K562 (cell line): Measurements from ENCODE around the gene ANK3. TPM values are rescaled to one million over a fixed set of nuclear protein-coding genes. Genes with fewer than 3 reads are reported as not detected.

Experiments used
- ATAC-seq: fragments of 200-7000 bp; cut with Tn5 transposase; 3 replicates; pipeline ENCODE4 v1.9.1; 2020; ENCODE audit warnings: moderate library complexity
- BruUV-seq: library from RNA; stranded (reverse); fragments of 400-500 nt; replicated peaks from 2 replicates; lab custom pipeline; 2021; lab: Mats Ljungman, UMichigan
- CTCF ChIA-PET: fragments of 300-600 bp; formaldehyde crosslinking; extraction: SDS; loops from one replicate; lab custom pipeline; 2021; ENCODE audit warnings: low intra/inter-chr PET ratio; lab: Yijun Ruan, JAX
- POLR2A ChIA-PET: fragments of 300-600, 350-650 bp; sonication (Branson Sonifier 250); formaldehyde crosslinking; extraction: SDS; loops from one replicate; lab custom pipeline; 2021; ENCODE audit warnings: antibody characterized with exemption, inconsistent platforms; lab: Yijun Ruan, JAX
- DNase-seq, 4 experiments: peaks; one replicate each; pipeline versions ENCODE4 v3.0.0 to v3.0.0-alpha.2; 2011 to 2018; ENCODE audit warnings: low spot score in 3 of 4, mixed read lengths in 3 of 4; ENCODE audit errors: extremely low read depth in 1 of 4
- FAIRE-seq: peaks from 2 replicates; lab custom pipeline; 2011; peaks lifted over from hg19 to GRCh38; lab: Jason Lieb, UNC
- H2AFZ ChIP-seq: 2 replicates; pipeline ENCODE4 v1.6.0; 2011; ENCODE audit warnings: low read depth, low read length, control low read depth, inconsistent platforms
- H3K27ac ChIP-seq: fragments of 200-600 bp; 3 replicates; pipeline ENCODE4 v1.8.0; 2011; ENCODE audit warnings: low read depth, mild to moderate bottlenecking, control low read depth, inconsistent platforms, low read length, moderate library complexity, mixed read lengths; ENCODE audit errors: extremely low read depth
- H3K27me3 ChIP-seq, 2 experiments: fragments of 300-600 bp in 1 of 2; 2 replicates in 1 of 2; 3 replicates in 1 of 2; pipeline versions ENCODE4 v1.6.0 to v1.8.0; 2011; ENCODE audit warnings: inconsistent platforms in 2 of 2, low read length in 2 of 2, mild to moderate bottlenecking in 1 of 2, mixed read lengths in 1 of 2, moderate library complexity in 1 of 2; ENCODE audit not compliant: control insufficient read depth in 2 of 2, insufficient read depth in 2 of 2
- H3K36me3 ChIP-seq: fragments of 300-600 bp; 3 replicates; pipeline ENCODE4 v1.8.0; 2011; ENCODE audit warnings: mild to moderate bottlenecking, low read length, inconsistent platforms; ENCODE audit not compliant: control insufficient read depth, insufficient read depth
- H3K4me1 ChIP-seq, 2 experiments: fragments of 200-600 bp in 1 of 2; replicated peaks in 1 of 2; 2 replicates in 1 of 2; 3 replicates in 1 of 2; pipeline versions ENCODE4 v1.5.1 to v1.8.0; 2011; ENCODE audit warnings: inconsistent platforms in 2 of 2, low read length in 2 of 2, mild to moderate bottlenecking in 1 of 2, mixed read lengths in 1 of 2, moderate library complexity in 1 of 2; ENCODE audit not compliant: control insufficient read depth in 2 of 2, insufficient read depth in 2 of 2
- H3K4me2 ChIP-seq: 2 replicates; pipeline ENCODE4 v1.6.1; 2011; ENCODE audit warnings: low read length, control low read depth, inconsistent platforms, mixed read lengths; ENCODE audit not compliant: insufficient read depth
- H3K4me3 ChIP-seq: fragments of 200-600 bp; sonication (generic), shearing (Covaris generic); 2 replicates; pipeline ENCODE4 v1.5.1; 2016; ENCODE audit warnings: control low read depth, inconsistent platforms
- H3K79me2 ChIP-seq: fragments of 200-600 bp; 3 replicates; pipeline ENCODE4 v1.8.0; 2011; ENCODE audit warnings: low read length, inconsistent platforms; ENCODE audit not compliant: control insufficient read depth, insufficient read depth
- H3K9ac ChIP-seq, 2 experiments: 2 replicates each; pipeline versions ENCODE4 v1.6.0 to v1.6.1; 2011; ENCODE audit warnings: low read depth in 2 of 2, low read length in 2 of 2, control low read depth in 1 of 2, inconsistent platforms in 1 of 2, mild to moderate bottlenecking in 1 of 2, mixed read lengths in 1 of 2; ENCODE audit not compliant: insufficient read depth in 1 of 2
- H3K9me1 ChIP-seq: one replicate; pipeline ENCODE4 v1.6.0; 2011; ENCODE audit warnings: inconsistent platforms, mild to moderate bottlenecking, low read length, moderate library complexity; ENCODE audit not compliant: control insufficient read depth, insufficient read depth
- H3K9me3 ChIP-seq: replicated peaks from 2 replicates; pipeline ENCODE4 v1.5.1; 2011; ENCODE audit warnings: low read depth, low read length, inconsistent platforms; ENCODE audit not compliant: control insufficient read depth, insufficient read depth
- H4K20me1 ChIP-seq: replicated peaks from 2 replicates; pipeline ENCODE4 v1.6.1; 2011; ENCODE audit warnings: low read length, inconsistent platforms, mixed read lengths; ENCODE audit not compliant: control insufficient read depth, insufficient read depth
- DMBX1 ChIP-seq: fragments of 250-450 bp; sonication (Bioruptor Pico); IDR thresholded peaks from 2 replicates; pipeline ENCODE4 v1.8.0; 2022; ENCODE audit warnings: inconsistent platforms, mild to moderate bottlenecking, moderate library complexity, borderline replicate concordance
- E2F4 ChIP-seq: sonication (generic); formaldehyde crosslinking; IDR thresholded peaks from 2 replicates; pipeline ENCODE4 v1.8.0; 2022; ENCODE audit warnings: mild to moderate bottlenecking, low read depth, missing genetic modification reagents
- EP300 ChIP-seq: IDR thresholded peaks from 2 replicates; pipeline ENCODE4 v1.6.1; 2012; ENCODE audit warnings: low read length, improper control_type of control experiment
- HDAC3 ChIP-seq: fragments of 450-650 bp; IDR thresholded peaks from 2 replicates; pipeline ENCODE4 v1.6.1; 2018; ENCODE audit warnings: borderline replicate concordance, mild to moderate bottlenecking, moderate library complexity; ENCODE audit not compliant: partially characterized antibody
- JUND ChIP-seq, 2 experiments: IDR thresholded peaks; 2 replicates in 1 of 2; 3 replicates in 1 of 2; pipeline ENCODE4 v1.6.1; 2011; ENCODE audit warnings: borderline replicate concordance in 2 of 2, low read depth in 2 of 2, low read length in 2 of 2, improper control_type of control experiment in 1 of 2, missing biosample characterization in 1 of 2, missing genetic modification characterization in 1 of 2, missing genetic modification reagents in 1 of 2
- NFYB ChIP-seq: IDR thresholded peaks from 2 replicates; pipeline ENCODE4 v1.6.1; 2011; ENCODE audit warnings: mild to moderate bottlenecking, moderate library complexity; ENCODE audit not compliant: insufficient read length; ENCODE audit errors: extremely low read depth
- SMARCA5 ChIP-seq: fragments of 450-650 bp; IDR thresholded peaks from 2 replicates; pipeline ENCODE4 v1.6.1; 2016
- ZBTB8A ChIP-seq: fragments of 450-650 bp; IDR thresholded peaks from 2 replicates; pipeline ENCODE4 v1.6.1; 2018; ENCODE audit warnings: mild to moderate bottlenecking, moderate library complexity; ENCODE audit not compliant: partially characterized antibody
- ZKSCAN1 ChIP-seq: fragments of 150-350 bp; IDR thresholded peaks from 2 replicates; pipeline ENCODE4 v1.6.1; 2016; ENCODE audit warnings: low read depth, low read length
- ZNF3 ChIP-seq: fragments of 250-450 bp; sonication (Bioruptor Pico); IDR thresholded peaks from 2 replicates; pipeline ENCODE4 v1.5.0; 2021; ENCODE audit warnings: mild to moderate bottlenecking, moderate library complexity
- ZNF407 ChIP-seq: fragments of 450-650 bp; IDR thresholded peaks from 2 replicates; pipeline ENCODE4 v1.6.1; 2016; ENCODE audit warnings: low read depth
- ZNF740 ChIP-seq, 3 experiments: fragments of 200-800 bp in 1 of 3; sonication (Bioruptor generic) in 1 of 3; sonication (generic) in 1 of 3; formaldehyde crosslinking in 1 of 3; IDR thresholded peaks; 2 replicates each; pipeline versions ENCODE4 v1.6.1 to v1.8.0; 2016 to 2022; ENCODE audit warnings: mild to moderate bottlenecking in 2 of 3, missing compliant biosample characterization in 2 of 3, missing genetic modification characterization in 2 of 3, missing genetic modification reagents in 1 of 3
- WGBS: fragments of 100-300 bp; shearing (Covaris generic); methylation state at CpG from one replicate; pipeline ENCODE4 v1.1.6; 2016; ENCODE audit warnings: low coverage, mixed read lengths; ENCODE audit not compliant: insufficient coverage; ENCODE audit errors: missing lambda C conversion rate; 5-methylcytosine and 5-hydroxymethylcytosine counted together
- in situ Hi-C: fragments of 300-500 bp; cut with MboI; formaldehyde crosslinking; loops from 4 replicates; pipeline ENCODE4 v1.15.0; 2018; ENCODE audit warnings: inconsistent platforms, mixed read lengths
- intact Hi-C: fragments of 100-400 bp; cut with micrococcal nuclease; formaldehyde crosslinking; loops from 2 replicates; pipeline ENCODE4 v1.14.2; 2022
- polyA plus RNA-seq, 8 experiments: library from polyadenylated mRNA; depleted of rRNA in 4 of 8; stranded (reverse) in 5 of 8; unstranded in 3 of 8; fragments of >200 nt; fragmentation: Nextera tagmentation in 2 of 8; fragmentation: Illumina TruSeq in 1 of 8; extraction: Ambion mirVana in 2 of 8; extraction: Trizol in 1 of 8; gene quantifications; 2 replicates each; pipeline versions ENCODE4 v1.2.1 to v1.2.3, GENCODE V29; 2011 to 2014; ENCODE audit warnings: inconsistent platforms in 1 of 8, missing spikeins in 1 of 8
- total RNA-seq, 7 experiments: library from RNA; depleted of rRNA in 6 of 7; stranded (reverse); fragments of >200 nt in 6 of 7; fragmentation: Illumina TruSeq in 2 of 7; extraction: Trizol in 2 of 7; gene quantifications; 2 replicates each; pipeline versions ENCODE4 v1.2.1 to v1.2.3, GENCODE V29; 2011 to 2021; ENCODE audit warnings: low replicate concordance in 1 of 7

The ANK3 gene
- total and polyA plus RNA-seq, 9 of the 15 experiments (the other 6 are each of a cell fraction or from before 2014, with no cell fraction given), result 10.0 to 32.3 (median 17.9) TPM

- 23% methylated on average over 2 of the region's 2 CpGs for WGBS
- Histone ChIP-seq H3K36me3 (no peaks in the 10 kb centered on the region), H2AFZ (no peak overlapping the region), H3K9me1 (no peaks in the 10 kb centered on the region), H3K27me3 (no peaks in the 10 kb centered on the region), H3K4me3 (no peak overlapping the region), H4K20me1 (no peaks in the 10 kb centered on the region), H3K27ac (no peak overlapping the region), H3K4me2 (no peak overlapping the region), H3K9ac (no peak overlapping the region), H3K9me3 (no peaks in the 10 kb centered on the region), H3K4me1 (0 out of 5 replicates have a peak, but pooled peaks cover 0 to 8% of the 10 kb centered on the region in 2 experiments), H3K79me2 (no peaks in the 10 kb centered on the region)
- ATAC-seq (peak; percentile 50; the same call in 2 of the 3 replicates), DNase-seq (no peak), FAIRE-seq (no peak)
- in situ Hi-C loops (no loop called here), intact Hi-C loops (no loop called here)
- ChIA-PET CTCF (no interaction called here), POLR2A (no interaction called here)
- BruUV-seq, result no TSS peak
- TF ChIP-seq ZBTB8A (no peak), ZNF740 (CRISPR knock-in tag; IDR thresholded peaks at IDR 0.05) (no peak), ZNF740 (tag; IDR thresholded peaks at IDR 0.05) (no peak), ZNF407 (no peak), ZNF3 (CRISPR knock-in tag) (no peak), JUND (IDR thresholded peaks at IDR 0.05; ENCODE audit: borderline replicate concordance, low read depth, low read length) (no peak), JUND (tag; IDR thresholded peaks at IDR 0.05; ENCODE audit: borderline replicate concordance, low read depth, low read length) (no peak), NFYB (no peak), EP300 (no peak), ZKSCAN1 (no peak), HDAC3 (no peak), SMARCA5 (no peak), DMBX1 (no peak), E2F4 (no peak)
These were observed 267.5 kb downstream of the ANK3 start for GRCh38 chr10:60122190-60122589.
